ENCODE measurements around the gene ASTL.

Gene ASTL

DNA sequence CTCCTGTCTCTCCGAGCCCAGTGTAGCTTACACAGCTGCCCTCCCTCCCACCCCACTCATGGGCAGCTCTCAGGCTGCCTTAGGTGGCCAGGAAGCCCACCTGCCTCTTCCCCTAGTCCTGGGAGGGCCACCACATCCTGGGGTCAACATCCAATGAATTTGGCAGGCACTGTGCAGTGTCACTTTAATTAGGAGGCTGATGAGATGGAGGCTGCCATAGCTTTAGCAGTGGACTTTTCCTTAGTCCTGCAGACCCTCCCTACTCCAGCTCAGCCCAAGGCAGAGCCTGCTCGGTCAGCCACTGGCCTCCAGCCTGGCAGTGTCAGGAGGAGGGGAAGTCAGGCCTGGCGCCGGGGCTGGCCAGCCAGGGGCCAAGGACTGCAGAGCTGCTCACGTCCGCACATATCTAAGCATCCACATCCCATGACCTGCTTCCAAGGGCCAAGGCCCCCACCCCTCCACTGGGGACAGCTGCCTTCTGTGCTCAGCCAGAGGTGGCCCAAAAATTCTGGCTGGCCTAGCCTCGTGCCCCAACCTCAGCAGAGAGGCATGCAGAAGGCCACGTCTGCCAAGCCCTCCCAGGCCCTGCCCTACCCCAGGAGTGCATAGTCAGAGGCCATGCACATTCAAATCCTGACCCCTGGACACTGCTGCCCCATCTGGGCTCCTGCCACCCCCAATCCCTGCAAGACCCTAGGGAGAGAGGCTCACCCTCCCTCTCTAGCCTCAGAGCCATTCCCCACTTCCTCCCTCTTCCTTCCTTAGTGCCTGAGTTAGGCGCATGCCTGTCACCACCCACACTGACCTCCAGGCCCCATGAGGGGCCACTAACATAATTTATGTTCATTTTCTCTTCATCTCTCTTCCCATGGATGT lies 55.0 kb downstream of the ASTL start:
- DNase-seq (ENCODE audit: low spot score): no peak

- no peak for DNase-seq (ENCODE audit: low spot score)
These were observed 55.9 kb downstream of the ASTL start for GRCh38 chr2:96082211-96083063.

DNA sequence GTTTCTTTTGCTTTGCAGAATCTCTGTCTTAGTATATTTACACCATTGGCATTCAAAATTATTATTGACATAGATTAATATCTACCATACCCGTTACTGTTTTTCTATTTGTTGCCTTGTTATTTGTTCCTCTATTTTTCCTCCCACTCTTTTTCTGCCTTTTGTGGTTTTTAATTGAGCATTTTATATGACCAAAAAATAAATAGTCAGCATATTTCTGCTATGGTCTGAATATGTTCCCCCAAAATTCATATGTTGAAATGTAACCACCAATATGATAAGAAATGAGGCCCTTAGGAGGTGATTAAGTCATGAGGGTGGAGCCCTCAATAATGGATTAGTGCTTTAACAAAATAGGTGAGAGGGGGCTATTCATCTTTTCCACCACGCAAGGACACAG lies 57.3 kb downstream of the ASTL start:
- no peak for DNase-seq (ENCODE audit: low spot score)

DNA sequence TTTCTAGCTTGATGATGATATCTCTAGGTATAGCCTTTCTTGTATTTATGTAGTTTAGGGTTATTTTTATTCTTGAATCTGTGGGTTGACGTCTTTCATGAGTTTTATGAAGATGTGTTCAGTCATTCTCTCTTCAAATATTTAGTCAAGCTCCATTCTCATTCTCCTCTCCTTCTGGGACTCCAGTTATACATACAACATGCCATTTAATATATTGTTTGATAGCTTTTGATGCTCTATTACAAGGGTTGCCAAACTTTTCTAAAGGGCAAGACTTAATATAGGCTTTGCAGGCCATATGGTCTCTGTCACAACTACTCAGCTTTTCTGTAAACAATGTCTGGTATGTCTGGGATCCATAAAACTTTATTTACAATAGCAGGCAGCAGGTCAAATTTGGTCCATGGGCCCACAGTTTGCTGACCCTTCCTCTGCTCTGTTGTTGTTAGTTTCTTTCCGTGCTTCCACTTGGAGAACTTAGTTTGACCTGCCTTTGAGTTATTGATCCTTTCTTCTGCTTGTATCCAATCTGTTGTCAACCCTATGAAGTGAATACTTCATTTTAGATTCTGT lies 63.0 kb downstream of the ASTL start:
- no peak for DNase-seq (ENCODE audit: low spot score)

GRCh38 chr2:96074156-96074555 lies 64.1 kb downstream of the ASTL start:
- DNase-seq (ENCODE audit: low spot score): no peak

DNA sequence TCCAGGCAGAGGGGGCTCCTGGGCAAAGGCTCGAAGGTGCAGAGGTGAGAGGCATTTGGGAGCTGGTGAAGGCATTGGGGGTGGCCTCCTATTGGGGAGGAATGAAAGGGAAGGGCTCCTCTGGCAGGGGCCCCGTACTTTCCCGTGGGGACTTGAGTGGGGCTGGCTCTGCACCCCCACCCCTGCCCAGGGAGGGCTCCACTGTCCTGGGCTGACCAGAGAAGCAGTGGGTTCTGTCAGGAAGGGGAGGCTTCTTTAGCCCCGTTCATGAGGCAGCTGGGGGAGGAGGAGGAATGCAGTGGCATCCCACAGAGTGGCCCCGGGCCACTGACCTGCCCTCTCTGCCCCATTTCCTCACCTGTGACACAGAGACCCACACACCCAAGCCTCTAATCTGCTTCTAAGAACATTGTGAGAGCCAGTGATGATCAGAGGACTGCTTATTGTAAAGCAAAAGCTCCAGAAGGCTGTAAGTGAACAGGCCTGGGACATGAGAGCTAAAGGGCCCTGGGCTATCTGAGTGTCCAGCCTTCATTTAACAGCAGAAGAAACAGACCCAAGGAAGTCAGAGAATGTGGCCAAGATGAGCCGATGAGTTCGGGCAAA lies 65.0 kb downstream of the ASTL start:
- no peak for DNase-seq (ENCODE audit: low spot score)

Measured in pons (tissue), 1 donor.